Fibroblast of lung (primary cell): ENCODE results near the gene SFMBT2. TPM values are rescaled to one million over a fixed set of nuclear protein-coding genes. Genes with fewer than 3 reads are reported as not detected.

Source experiments
- DNase-seq, 2 donors: peaks; one replicate each; pipeline versions ENCODE4 v3.0.0 to v3.0.0-alpha.2; 2010; ENCODE audit warnings: low read depth in 2 of 2
- H2AFZ ChIP-seq: 2 replicates; pipeline ENCODE4 v1.5.1; 2012; ENCODE audit warnings: low read length, control low read depth, inconsistent platforms
- H3K27ac ChIP-seq: 2 replicates; pipeline ENCODE4 v1.5.1; 2011; ENCODE audit warnings: low read length, control low read depth; ENCODE audit not compliant: insufficient read depth
- H3K27me3 ChIP-seq: 2 replicates; pipeline ENCODE4 v1.5.1; 2011; ENCODE audit warnings: mild to moderate bottlenecking, low read length; ENCODE audit not compliant: control insufficient read depth, insufficient read depth
- H3K36me3 ChIP-seq: 2 replicates; pipeline ENCODE4 v1.5.1; 2011; ENCODE audit warnings: low read length; ENCODE audit not compliant: control insufficient read depth, insufficient read depth
- H3K4me1 ChIP-seq: 2 replicates; pipeline ENCODE4 v1.5.1; 2011; ENCODE audit warnings: low read length; ENCODE audit not compliant: control insufficient read depth, insufficient read depth; ENCODE audit errors: extremely low read depth
- H3K4me2 ChIP-seq: 2 replicates; pipeline ENCODE4 v1.5.1; 2011; ENCODE audit warnings: low read length, control low read depth; ENCODE audit not compliant: insufficient read depth; ENCODE audit errors: extremely low read depth
- H3K4me3 ChIP-seq, 4 experiments: fragments of 200-600 bp in 1 of 4; sonication (generic) in 1 of 4; replicated peaks in 1 of 4; 2 replicates each; pipeline ENCODE4 v1.5.1; 2011 to 2016; ENCODE audit warnings: low read length in 4 of 4, low read depth in 3 of 4, mild to moderate bottlenecking in 3 of 4, control low read depth in 2 of 4, inconsistent platforms in 1 of 4, mixed read lengths in 1 of 4; ENCODE audit not compliant: insufficient read depth in 1 of 4; ENCODE audit errors: control extremely low read depth in 1 of 4
- H3K79me2 ChIP-seq: 2 replicates; pipeline ENCODE4 v1.5.1; 2012; ENCODE audit warnings: mild to moderate bottlenecking, low read length, inconsistent platforms; ENCODE audit not compliant: control insufficient read depth, insufficient read depth
- H3K9ac ChIP-seq: 2 replicates; pipeline ENCODE4 v1.5.1; 2011; ENCODE audit warnings: mild to moderate bottlenecking, low read length, control low read depth; ENCODE audit not compliant: insufficient read depth
- H3K9me3 ChIP-seq: 2 replicates; pipeline ENCODE4 v1.5.1; 2012; ENCODE audit warnings: low read depth, low read length; ENCODE audit not compliant: control insufficient read depth, insufficient read depth
- H4K20me1 ChIP-seq: 2 replicates; pipeline ENCODE4 v1.5.1; 2011; ENCODE audit warnings: low read length; ENCODE audit not compliant: control insufficient read depth, insufficient read depth; ENCODE audit errors: extremely low read depth
- CTCF ChIP-seq, 2 donors: IDR thresholded peaks in 1 of 2; conservative IDR thresholded peaks in 1 of 2; 1 replicate in 1 of 2; 2 replicates in 1 of 2; pipeline ENCODE4 v1.5.1; 2011 to 2012; ENCODE audit warnings: low read length in 2 of 2, control low read depth in 1 of 2, inconsistent platforms in 1 of 2, low read depth in 1 of 2, mild to moderate bottlenecking in 1 of 2
- EZH2 ChIP-seq: IDR thresholded peaks from 2 replicates; pipeline ENCODE4 v1.5.1; 2012; ENCODE audit warnings: low read length, control low read depth, mild to moderate bottlenecking; ENCODE audit errors: missing control alignments
- polyA plus RNA-seq, 2 donors: library from polyadenylated mRNA; depleted of rRNA in 1 of 2; stranded (reverse) in 1 of 2; unstranded in 1 of 2; fragments of >200 nt; gene quantifications; 2 replicates each; pipeline ENCODE4 v1.2.1, GENCODE V29; 2011 to 2012; ENCODE audit warnings: missing spikeins in 1 of 2
- total RNA-seq: library from RNA; depleted of rRNA; stranded (reverse); fragments of >200 nt; gene quantifications from 2 replicates; pipeline ENCODE4 v1.2.1, GENCODE V29; 2014

Gene SFMBT2
- total and polyA plus RNA-seq, 2 donors (not counting 1 experiment from before 2014, with no cell fraction given) = 0.52 to 2.5 TPM

- Histone ChIP-seq H3K79me2 (no peaks in the 10 kb centered on the region), H3K4me3 (no peak overlapping the region), H3K36me3 (no peaks in the 10 kb centered on the region), H4K20me1 (no peaks in the 10 kb centered on the region), H3K27me3 (no peaks in the 10 kb centered on the region), H3K9ac (no peak overlapping the region), H2AFZ (no peak overlapping the region), H3K27ac (no peak overlapping the region), H3K9me3 (no peaks in the 10 kb centered on the region), H3K4me1 (no peaks in the 10 kb centered on the region), H3K4me2 (no peak overlapping the region)
- TF ChIP-seq CTCF (conservative IDR thresholded peaks at IDR 0.05 in 1 of 2, IDR thresholded peaks at IDR 0.05 in 1 of 2; ENCODE audit: low read depth in 1 of 2, low read length in 2 of 2) (no peak), EZH2 (no peak)
- peak in 1 of 2 donors; percentile 28 for DNase-seq
These were observed 259.3 kb downstream of the SFMBT2 start for GRCh38 chr10:7151538-7151937.

- Histone ChIP-seq H3K4me3 (no peak overlapping the region), H3K9ac (no peak overlapping the region), H3K9me3 (no peaks in the 10 kb centered on the region), H3K27ac (no peak overlapping the region), H3K79me2 (no peaks in the 10 kb centered on the region), H4K20me1 (no peaks in the 10 kb centered on the region), H3K36me3 (no peaks in the 10 kb centered on the region), H3K27me3 (no peaks in the 10 kb centered on the region), H3K4me2 (no peak overlapping the region), H3K4me1 (no peaks in the 10 kb centered on the region), H2AFZ (no peak overlapping the region)
- no peak for DNase-seq
- TF ChIP-seq CTCF (conservative IDR thresholded peaks at IDR 0.05 in 1 of 2, IDR thresholded peaks at IDR 0.05 in 1 of 2; ENCODE audit: low read depth in 1 of 2, low read length in 2 of 2) = no peak
These were observed 260.5 kb downstream of the SFMBT2 start for GRCh38 chr10:7150349-7150748.

DNA sequence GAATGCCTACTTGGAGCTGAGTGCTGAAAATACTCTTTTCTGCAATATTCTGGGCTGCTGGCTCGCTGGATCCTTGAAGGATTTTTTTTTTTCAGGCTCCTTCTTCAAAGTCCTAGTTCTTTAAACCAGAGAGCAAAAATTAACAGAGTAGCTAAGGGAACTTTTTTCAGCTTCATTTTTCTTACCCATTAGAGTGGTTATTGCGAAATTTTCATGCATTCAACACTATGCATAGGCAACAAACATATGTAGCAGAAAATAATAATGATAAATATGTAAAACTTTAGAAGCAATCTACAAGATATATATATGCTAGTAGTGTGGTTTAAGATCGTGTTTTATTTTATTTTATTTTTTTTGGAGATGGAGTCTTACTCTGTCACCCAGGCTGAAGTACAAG is 264.6 kb downstream of the SFMBT2 start:
- no peak overlapping the region for H2AFZ ChIP-seq
- no peaks in the 10 kb centered on the region for H3K4me1 ChIP-seq
- H4K20me1 ChIP-seq = no peaks in the 10 kb centered on the region
- H3K36me3 ChIP-seq = no peaks in the 10 kb centered on the region
- DNase-seq = no peak
- H3K27me3 ChIP-seq = no peaks in the 10 kb centered on the region
- H3K9me3 ChIP-seq = no peaks in the 10 kb centered on the region
- no peak overlapping the region for H3K27ac ChIP-seq
- no peak for TF ChIP-seq EZH2
- TF ChIP-seq CTCF (conservative IDR thresholded peaks at IDR 0.05 in 1 of 2, IDR thresholded peaks at IDR 0.05 in 1 of 2; ENCODE audit: low read depth in 1 of 2, low read length in 2 of 2) = no peak
- no peaks in the 10 kb centered on the region for H3K79me2 ChIP-seq
- no peak overlapping the region for H3K4me2 ChIP-seq
- H3K4me3 ChIP-seq = no peak overlapping the region
- H3K9ac ChIP-seq = no peak overlapping the region
